Measurements from ENCODE around the gene DCAF7.

Gene DCAF7

GRCh38 chr17:63544467-63545301, 5.6 kb upstream of the DCAF7 start:
- no peak for DNase-seq (ENCODE audit: low spot score)

GRCh38 chr17:63546308-63547082, 3.8 kb upstream of the DCAF7 start:
- DNase-seq (ENCODE audit: low spot score): no peak

- no peak for DNase-seq (ENCODE audit: low spot score)
Observed at GRCh38 chr17:63547083-63547523, 3.2 kb upstream of the DCAF7 start.

GRCh38 chr17:63549289-63549945, 860 bp upstream of the DCAF7 start:
- no peak for DNase-seq (ENCODE audit: low spot score)

- DNase-seq (ENCODE audit: low spot score): peak; percentile 58
Observed at GRCh38 chr17:63550817-63551639, 751 bp downstream of the DCAF7 start.

- no peak for DNase-seq (ENCODE audit: low spot score)
Observed at GRCh38 chr17:63552211-63552610, 1.9 kb downstream of the DCAF7 start.

- no peak for DNase-seq (ENCODE audit: low spot score)
Observed at GRCh38 chr17:63555500-63556156, 5.4 kb downstream of the DCAF7 start.

GRCh38 chr17:63557416-63557815, 7.1 kb downstream of the DCAF7 start:
- DNase-seq (ENCODE audit: low spot score): no peak

- no peak for DNase-seq (ENCODE audit: low spot score)
Observed at GRCh38 chr17:63558441-63558840, 8.2 kb downstream of the DCAF7 start.

GRCh38 chr17:63561819-63562218, 11.5 kb downstream of the DCAF7 start:
- no peak for DNase-seq (ENCODE audit: low spot score)

- no peak for DNase-seq (ENCODE audit: low spot score)
Observed at GRCh38 chr17:63563339-63563738, 13.1 kb downstream of the DCAF7 start.

GRCh38 chr17:63564562-63564961, 14.3 kb downstream of the DCAF7 start:
- DNase-seq (ENCODE audit: low spot score): no peak

GRCh38 chr17:63567229-63567628, 17.0 kb downstream of the DCAF7 start:
- no peak for DNase-seq (ENCODE audit: low spot score)

- DNase-seq (ENCODE audit: low spot score): no peak
Observed at GRCh38 chr17:63568563-63568962, 18.3 kb downstream of the DCAF7 start.

- DNase-seq (ENCODE audit: low spot score): peak; percentile 46
Observed at GRCh38 chr17:63571632-63572310, 21.5 kb downstream of the DCAF7 start.

GRCh38 chr17:63573634-63574033, 23.4 kb downstream of the DCAF7 start:
- no peak for DNase-seq (ENCODE audit: low spot score)

- no peak for DNase-seq (ENCODE audit: low spot score)
Observed at GRCh38 chr17:63578027-63578768, 27.9 kb downstream of the DCAF7 start.

GRCh38 chr17:63578769-63579111, 28.5 kb downstream of the DCAF7 start:
- no peak for DNase-seq (ENCODE audit: low spot score)

- no peak for DNase-seq (ENCODE audit: low spot score)
Observed at GRCh38 chr17:63579633-63580032, 29.4 kb downstream of the DCAF7 start.

GRCh38 chr17:63587770-63588169, 37.5 kb downstream of the DCAF7 start:
- peak; percentile 22 for DNase-seq (ENCODE audit: low spot score)

All from RKO (cell line).